HPDE6-E6E7 (cell line): ENCODE results near the gene GATA5.

Source experiments
- DNase-seq: peaks from one replicate; pipeline ENCODE4 v3.0.0; 2011; ENCODE audit warnings: missing footprints; ENCODE audit errors: extremely low spot score

GATA5 gene

DNA sequence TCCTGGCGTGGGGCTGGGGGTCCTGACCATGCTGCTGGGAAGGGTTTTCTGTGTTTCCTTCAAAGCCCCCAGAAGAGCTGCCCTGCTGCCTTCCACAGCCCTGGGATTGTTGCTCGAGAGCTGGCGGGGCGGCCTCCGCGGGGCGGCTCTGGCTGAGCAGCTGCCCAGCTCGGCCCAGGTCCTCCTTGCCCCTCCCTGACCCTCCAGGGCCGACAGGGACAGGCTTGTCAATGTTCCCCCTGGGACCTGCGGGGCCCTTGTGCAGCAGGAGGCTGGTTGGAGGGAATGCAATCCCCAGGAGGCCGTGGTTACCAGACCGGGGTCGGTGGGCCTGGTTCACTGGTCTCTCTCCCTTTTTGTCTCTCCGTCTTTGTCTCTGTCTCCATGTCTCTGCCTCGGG, 19.9 kb downstream of the GATA5 start:
- DNase-seq: no peak

DNA sequence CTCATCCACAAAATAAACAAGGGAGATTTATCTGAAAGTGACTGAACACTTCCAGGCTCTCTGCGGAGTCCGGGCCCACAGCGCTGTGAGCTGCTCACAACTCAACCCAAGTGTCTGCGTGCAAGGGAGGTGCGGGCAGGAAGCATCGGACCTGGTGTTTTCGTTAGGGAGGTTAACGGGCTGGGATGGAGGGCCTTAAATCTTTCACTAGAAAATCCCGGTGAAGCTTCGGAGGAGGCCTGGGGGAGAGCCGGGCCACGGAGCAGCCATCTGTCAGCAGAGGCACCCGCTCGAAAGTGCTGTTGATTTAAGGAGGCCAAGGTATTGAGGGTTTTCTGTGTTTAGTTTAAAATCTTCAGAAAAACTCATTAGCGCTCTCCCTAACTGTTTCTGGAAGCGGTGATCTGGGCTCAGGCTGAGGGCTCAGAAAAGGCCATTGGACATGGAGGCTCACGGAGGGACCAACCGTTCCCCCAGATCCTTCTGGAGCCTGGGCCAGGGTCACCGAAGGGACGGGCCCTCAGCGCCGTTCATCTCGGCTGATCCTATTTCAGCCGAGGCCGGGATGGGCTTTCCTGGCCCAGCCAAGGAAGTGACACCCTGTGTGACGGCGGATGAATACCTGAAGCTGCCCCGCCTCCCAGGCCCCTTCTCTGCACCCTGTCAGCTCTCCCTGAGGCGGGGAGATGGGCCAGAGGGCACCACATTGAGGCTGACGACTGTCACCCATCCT, 20.7 kb downstream of the GATA5 start:
- no peak for DNase-seq

GRCh38 chr20:62453186-62453808, 22.5 kb downstream of the GATA5 start:
- no peak for DNase-seq

DNA sequence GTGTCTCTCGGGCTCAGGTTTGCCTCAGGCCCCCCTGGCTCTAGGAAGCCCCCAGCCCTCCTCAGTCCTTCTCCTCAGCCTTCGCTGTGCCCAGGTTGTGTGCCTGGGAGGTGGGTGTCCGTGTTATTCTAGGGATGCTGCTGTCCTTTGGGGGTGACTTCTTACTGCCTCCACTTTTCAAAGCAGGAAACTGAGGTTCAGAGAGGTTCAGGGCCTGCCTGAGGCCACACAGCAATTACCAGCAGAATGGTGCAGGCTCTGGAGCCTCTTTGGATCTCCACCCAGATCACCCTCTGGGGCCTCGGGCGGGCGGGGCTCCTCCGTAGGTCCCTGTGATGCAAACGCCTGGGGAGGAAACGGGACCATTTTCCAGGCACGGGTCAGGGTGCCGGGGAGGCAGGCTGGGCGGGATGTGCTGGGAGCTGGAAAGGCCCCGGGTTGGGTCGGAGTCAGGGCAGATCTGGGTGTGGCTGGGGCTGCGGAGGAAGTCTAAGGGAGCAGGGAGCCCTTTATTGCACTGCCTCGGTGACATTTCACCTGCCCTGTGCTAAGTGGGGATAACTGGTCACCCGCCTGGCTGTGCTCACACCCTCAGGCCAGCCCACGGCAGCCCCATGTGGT, 23.2 kb downstream of the GATA5 start:
- DNase-seq: no peak

- DNase-seq: no peak
Measured at GRCh38 chr20:62451970-62452369, 23.8 kb downstream of the GATA5 start.

- DNase-seq: no peak
Measured at GRCh38 chr20:62451156-62451767, 24.5 kb downstream of the GATA5 start.

DNA sequence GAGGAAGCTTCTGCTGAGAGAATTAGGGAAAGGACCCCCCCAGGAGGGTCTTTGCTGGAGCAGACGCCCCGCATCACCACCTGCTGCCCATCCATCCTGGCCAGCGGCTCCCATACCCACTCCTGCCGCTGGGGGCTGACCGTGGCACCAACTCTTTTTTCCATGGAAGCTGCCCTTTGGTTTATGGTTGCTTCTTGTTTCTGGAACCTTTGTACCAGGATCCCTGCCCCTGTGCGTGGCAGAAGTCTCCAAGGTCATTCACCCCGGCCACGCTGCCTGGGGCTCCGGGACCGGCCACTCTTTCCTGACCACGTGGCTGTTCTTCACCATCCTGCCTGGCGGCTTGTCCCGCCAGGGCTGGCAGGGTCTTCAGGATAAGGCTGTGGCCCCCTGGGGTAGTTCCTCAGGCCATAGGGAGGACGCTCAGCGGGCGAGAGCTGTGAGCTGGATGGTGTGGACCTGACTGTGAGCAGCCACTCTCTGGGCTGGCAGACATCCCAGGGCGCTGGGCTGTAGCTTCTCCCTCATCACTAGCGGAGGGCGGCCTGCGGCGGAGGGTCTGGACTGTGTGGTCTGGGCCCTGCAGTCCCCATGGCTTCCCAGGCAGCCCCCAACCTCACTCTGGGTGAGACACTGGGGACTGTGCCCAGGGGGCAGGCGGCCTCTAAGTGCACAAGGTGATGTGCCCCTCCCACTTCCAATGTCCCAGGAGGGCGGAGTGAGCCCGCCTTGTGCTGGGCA, 25.7 kb downstream of the GATA5 start:
- DNase-seq: no peak

DNA sequence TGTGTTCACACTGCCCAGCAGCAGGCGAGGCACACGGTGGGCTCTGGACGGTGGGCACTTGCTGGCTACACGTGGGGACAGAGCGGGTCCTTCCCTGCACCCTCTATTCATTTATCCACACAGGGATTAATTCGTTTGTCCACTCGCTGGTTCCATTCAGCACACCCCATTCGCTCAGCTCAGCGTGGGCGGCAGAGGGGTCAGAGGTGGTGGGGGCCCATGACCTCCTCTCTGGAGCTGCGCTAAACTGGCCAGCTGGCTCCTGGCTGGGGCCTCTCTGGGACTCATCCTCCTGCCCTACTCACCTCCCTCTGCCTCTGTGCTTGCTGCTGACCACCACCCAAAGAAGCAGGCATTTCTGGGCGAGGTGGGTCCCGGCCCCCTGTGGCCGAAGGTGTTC, 27.0 kb downstream of the GATA5 start:
- no peak for DNase-seq

GRCh38 chr20:62448038-62448437, 27.8 kb downstream of the GATA5 start:
- no peak for DNase-seq

DNA sequence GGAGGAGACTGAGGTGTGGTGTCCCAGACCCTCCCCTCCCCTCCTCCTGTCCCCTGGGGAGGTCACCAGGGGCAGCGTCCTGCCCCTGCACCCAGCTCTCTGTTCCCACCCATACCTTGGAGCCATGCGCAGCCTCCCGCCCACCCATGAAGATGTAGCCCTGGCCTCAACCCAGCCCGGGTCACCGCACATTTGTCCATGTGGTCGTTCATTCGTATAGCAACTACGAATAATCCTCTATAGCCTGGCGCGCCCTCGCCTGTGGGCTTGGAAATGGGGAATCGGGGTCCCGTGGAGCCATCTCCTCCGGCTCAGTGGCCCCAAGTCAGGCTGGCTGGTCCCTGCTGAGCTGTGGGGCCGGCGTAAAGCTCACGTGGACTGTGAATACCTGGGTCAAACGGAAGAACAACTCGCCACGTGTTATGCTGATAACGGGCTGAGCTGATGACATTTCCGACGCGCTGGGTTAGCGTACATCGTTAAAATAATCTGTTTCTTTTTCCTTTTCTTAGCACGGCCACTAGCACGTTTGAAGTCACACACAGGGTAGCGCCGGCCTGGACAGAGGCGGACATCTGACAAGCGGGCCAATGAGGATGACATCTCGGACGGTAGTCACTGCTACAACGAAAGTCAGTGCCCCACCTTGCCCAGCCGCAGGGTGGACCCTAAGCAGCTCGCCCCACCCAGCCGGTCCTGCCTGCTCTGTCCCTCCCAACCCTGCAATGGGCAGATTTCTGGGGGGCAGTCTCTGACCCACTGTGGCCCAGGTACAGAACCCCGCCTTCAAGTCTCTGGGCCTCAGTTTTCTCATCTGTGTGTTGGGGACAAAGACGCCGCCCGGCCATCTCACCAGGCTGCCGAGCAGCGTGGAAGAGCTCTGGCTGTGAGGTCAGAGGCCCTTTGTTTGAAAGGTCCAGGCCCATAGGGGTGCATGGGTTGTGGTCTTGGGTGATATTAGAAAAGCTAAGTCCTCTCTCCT, 28.6 kb downstream of the GATA5 start:
- no peak for DNase-seq

GRCh38 chr20:62446481-62446880, 29.3 kb downstream of the GATA5 start:
- no peak for DNase-seq

DNA sequence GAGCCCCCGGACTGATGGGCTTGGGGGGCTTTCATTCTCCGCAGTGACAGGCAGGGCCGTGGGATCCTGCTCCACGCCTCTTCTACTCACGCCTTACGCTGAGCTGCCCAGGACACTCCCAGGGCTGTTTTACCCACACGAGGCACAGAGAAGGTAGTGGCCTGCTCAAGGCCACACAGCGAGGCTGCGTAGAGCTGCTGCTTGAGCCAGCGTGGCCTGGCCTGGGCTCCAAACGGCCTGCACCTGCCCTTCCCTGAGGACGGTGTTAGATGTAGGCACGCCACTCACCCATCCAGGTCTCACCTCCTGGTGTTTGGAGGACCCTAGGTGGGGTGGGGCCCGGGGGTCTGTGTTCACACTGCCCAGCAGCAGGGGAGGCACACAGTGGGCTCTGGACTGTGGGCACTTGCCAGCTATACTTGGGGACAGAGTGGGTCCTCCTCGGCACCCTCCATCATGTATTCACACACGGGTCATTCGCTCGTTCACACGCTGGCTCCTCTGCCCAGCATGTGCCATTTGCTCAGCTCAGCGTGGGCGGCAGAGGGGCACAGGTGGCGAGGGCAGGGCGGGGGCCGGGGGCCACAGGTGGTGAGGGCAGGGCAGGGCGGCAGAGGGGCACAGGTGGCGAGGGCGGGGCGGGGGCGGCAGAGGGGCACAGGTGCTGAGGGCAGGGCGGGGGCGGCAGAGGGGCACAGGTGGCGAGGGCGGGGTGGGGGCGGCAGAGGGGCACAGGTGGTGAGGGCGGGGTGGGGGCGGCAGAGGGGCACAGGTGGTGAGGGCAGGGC, 30.0 kb downstream of the GATA5 start:
- DNase-seq: no peak

GRCh38 chr20:62444286-62444685, 31.5 kb downstream of the GATA5 start:
- DNase-seq: no peak

DNA sequence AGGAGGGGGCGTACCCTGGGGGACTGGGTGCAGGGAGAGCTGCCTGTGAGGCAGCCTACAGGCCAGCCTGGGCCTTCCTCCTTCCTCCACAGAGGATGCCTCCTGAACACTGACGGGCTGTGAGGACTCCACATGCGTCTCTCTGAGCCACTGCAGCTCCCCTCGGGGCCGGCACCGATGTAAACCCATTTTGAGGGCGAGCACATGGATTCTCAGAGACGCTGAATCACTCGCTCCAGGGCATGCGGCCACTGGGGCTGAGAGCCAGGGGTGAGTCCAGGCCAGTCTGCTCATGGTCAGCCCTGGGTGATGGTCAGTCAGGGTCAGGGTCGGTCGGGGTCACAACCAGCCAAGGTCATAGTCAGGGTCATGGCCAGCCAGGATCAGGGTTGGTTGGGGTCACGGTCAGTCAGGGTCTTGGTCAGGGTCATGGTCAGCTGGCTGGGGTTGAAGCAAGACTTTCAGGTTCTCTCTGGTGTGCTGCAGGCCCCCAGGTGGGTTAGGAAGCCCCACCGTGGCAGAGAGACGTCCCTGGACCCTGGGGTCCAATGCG, 33.7 kb downstream of the GATA5 start:
- DNase-seq: no peak

GRCh38 chr20:62439218-62439617, 36.6 kb downstream of the GATA5 start:
- no peak for DNase-seq

DNA sequence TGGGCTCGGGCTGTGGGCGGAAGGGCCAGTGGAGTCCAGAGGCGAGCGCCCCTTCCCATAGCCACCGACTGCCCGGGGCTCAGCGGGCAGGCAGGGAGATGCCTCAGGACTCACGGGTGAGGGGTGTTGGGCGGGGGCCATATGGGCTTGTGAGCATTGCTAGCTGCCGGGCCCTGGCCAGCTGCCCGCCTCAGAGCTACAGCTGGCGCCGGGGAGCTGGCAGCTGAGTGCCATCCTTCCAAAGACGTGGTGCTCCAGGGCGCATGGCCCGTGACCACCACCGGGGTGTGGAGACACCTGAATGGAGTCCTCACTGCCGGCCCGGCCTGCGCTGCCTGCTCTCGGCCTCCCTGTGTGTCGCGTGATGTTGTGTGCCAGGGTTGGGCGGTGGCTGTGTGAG, 37.9 kb downstream of the GATA5 start:
- no peak for DNase-seq

DNA sequence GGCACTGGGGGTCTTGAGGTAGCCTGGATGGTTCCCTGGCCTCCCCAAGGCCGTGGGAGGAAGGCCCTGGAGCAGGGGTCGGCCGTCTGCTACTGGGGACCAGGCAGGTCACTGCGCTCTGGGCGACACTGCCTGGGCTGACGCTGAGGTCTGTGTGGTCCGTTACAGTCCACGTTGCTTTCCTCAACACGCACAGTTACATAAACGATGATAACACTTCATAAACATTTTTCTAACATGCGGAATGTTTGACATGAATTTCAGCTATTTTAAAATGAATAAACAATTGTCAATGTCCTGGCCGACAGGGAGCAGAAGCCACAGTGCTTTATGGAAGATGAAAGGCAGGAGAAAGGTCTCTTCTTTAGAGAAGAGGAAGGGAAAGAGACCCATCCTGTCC, 38.3 kb downstream of the GATA5 start:
- DNase-seq: no peak

DNA sequence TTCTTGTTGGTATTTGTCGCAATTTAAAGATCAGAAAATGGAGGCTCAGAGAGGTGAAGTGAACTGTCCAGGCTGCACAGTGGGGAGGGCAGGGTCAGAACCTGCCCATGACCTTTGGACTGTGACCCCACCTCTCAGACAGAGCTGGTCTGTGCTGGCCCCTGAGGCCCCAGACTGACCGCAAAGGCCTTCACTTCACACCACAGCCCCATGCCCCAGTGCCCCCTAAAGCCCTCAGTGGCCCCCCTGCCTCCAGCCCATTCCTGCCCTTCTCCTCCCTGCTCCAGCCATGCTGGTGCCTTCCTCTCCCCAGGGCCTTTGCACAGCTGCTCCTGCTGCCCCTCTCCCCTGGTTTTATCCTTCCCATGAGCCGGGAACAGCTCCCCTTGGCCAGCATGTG, 39.1 kb downstream of the GATA5 start:
- no peak for DNase-seq

DNA sequence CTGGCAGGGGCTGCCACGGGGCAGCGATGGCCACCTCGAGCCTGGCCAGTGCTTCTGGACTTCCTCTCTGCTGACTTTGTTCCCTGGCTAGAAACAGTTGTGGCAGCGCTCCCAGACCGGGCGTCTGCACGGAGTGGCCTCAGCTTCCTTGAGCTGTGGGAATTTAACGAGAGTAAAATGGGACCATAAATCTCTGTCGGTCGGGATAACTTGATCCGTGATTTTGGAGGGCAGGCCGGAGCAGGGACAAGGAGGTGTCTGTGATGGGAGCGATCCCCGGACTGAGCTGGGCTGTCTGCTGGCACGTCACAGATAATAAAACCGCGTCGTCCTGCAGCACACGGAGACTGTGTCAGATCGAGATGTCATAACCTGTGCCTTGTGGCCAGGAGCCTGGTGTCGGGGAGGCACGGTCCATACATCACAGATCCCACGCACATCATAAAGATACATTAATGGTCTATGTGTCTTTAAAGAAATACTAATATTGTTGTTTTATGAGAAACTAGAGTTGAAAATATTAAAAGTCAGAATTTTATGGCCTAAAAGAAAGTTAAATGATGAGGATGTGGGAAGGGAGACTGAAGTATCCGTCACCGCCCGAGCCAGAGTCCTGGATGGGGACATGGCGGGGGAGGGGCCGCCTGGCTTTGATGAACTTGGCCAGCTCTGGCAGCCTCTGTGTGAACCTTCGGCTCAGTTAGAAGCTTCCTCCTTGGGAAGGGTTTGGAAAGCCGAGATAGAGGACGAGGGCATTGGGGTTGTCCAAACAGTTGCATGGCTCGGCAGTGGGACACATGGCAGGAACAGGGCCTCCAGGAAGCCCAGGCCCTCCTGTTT, 41.9 kb downstream of the GATA5 start:
- DNase-seq: no peak
